ENCODE measurements around the gene PHRF1.
"Not testable (repeated sequence)": the region's sequence is repeated elsewhere in the genome, so short reads cannot be mapped to it uniquely, and the experiment has no call there.

Gene PHRF1

GRCh38 chr11:636511-637332 lies 60.5 kb downstream of the PHRF1 start, which contains the start of gene DRD4:
Gene DRD4, plus strand, starts transcription at chr11:637269. Its CDS starts 36 bp downstream, at chr11:637305.
- peak in 1 of 5 experiments; percentile 5 for DNase-seq

- DNase-seq = no peak
Measured at GRCh38 chr11:637333-637592, 61.0 kb downstream of the PHRF1 start.

GRCh38 chr11:637593-638521 lies 61.6 kb downstream of the PHRF1 start:
- DNase-seq = no peak

DNA sequence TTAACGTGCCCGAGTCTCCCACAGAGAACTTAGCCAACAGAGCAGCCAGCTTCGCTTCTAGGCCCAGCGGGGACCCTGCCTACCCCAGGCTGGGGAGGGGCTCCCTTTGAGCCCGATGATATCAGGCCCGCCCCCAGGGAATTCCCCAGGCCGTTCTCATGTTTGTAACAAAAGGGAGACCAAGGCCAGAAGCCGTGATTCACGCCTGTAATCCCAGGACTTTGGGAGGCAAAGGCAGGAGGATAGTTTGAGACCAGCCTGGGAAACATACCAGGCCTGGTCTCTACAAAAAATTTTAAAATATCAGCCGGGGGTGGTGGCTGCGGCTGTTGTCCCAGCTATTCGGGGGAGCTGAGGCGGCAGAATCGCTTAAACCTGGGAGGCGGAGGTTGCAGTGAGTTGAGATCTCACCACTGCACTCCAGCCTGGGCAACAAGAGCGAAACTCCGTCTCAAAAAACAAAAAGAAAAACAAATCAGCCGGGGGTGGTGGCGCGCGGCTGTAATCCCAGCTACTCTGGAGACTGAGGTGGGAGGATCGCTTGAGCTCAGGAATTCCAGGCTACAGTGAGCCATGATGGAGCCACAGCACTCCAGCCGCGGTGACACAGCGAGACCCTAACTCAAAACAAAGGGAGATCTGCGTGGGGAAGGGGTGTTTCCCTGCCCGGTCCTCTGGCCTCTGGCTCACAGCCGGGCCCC lies 62.5 kb downstream of the PHRF1 start:
- DNase-seq = no peak

- no peak for DNase-seq
Measured at GRCh38 chr11:639332-639955, 63.2 kb downstream of the PHRF1 start.

DNA sequence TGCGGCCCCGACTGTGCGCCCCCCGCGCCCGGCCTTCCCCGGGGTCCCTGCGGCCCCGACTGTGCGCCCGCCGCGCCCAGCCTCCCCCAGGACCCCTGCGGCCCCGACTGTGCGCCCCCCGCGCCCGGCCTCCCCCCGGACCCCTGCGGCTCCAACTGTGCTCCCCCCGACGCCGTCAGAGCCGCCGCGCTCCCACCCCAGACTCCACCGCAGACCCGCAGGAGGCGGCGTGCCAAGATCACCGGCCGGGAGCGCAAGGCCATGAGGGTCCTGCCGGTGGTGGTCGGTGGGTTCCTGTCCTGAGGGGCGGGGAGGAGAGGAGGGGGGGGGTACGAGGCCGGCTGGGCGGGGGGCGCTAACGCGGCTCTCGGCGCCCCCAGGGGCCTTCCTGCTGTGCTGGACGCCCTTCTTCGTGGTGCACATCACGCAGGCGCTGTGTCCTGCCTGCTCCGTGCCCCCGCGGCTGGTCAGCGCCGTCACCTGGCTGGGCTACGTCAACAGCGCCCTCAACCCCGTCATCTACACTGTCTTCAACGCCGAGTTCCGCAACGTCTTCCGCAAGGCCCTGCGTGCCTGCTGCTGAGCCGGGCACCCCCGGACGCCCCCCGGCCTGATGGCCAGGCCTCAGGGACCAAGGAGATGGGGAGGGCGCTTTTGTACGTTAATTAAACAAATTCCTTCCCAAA lies 63.9 kb downstream of the PHRF1 start:
- DNase-seq = no peak

DNA sequence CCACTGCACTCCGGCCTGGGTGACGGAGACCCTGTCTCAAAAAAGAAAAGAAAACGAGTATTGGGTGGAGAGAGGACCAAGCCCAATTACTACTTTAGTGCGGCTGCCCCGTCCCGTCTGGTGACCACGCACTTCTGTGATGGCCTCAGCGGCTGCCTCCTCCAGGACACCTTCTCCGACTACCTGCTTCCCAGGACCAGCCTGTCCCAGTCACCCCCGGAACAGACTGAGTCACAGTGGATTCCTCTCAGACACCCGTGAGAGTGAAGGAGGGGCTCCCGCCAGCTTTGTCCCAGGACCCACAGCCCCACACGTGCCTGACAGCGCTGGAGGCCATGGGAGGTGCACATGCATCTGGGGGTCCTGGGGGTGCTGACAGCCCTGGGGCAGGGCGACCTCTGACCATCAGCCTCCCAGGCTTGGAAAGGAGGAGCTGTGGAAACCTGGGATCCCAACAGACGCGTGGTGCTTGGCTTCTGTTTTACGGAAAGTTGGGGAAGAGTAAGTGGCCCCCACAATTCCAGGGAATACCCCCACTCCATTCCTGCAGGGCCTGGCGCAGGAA lies 65.6 kb downstream of the PHRF1 start:
- DNase-seq = no peak

- DNase-seq = no peak
Measured at GRCh38 chr11:643366-643765, 67.1 kb downstream of the PHRF1 start.

- no peak for DNase-seq
Measured at GRCh38 chr11:643849-644738, 67.8 kb downstream of the PHRF1 start.

DNA sequence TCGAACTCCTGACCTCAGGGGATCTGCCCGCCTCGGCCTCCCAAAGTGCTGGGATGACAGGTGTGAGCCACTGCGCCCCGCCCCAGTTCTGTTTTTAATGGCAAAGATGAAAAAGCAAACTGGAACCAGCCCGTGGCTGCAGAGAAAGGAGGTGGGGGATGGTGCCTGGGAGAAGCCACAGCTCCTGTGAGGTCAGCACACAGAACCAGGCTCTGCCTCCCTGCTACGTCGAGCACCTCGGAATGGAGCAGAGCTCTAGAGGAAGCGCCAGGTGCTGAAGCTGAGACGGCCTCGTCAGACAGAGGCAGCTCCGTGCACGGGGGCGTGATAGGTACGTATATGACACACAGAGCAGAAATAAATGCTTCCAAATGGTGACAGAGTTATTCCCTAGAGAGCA lies 69.3 kb downstream of the PHRF1 start:
- no peak for DNase-seq

- no peak for DNase-seq
Measured at GRCh38 chr11:646214-646613, 69.9 kb downstream of the PHRF1 start.

DNA sequence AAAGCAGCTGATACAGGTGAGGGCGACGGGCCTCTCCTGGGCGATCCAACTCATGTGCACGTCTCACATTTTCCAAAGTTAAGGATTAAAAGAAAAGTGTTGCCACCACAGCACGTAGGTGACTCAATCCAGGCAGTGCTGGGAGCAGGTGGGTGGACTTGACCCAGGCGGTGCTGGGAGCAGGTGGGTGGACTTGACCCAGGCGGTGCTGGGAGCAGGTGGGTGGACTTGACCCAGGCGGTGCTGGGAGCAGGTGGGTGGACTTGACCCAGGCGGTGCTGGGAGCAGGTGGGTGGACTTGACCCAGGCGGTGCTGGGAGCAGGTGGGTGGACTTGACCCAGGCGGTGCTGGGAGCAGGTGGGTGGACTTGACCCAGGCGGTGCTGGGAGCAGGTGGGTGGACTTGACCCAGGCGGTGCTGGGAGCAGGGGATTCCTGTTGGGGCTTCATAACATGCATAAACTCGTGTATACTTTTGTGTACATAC lies 71.4 kb downstream of the PHRF1 start:
- DNase-seq = not testable (repeated sequence)

GRCh38 chr11:650482-650881 lies 74.2 kb downstream of the PHRF1 start:
- DNase-seq = no peak

DNA sequence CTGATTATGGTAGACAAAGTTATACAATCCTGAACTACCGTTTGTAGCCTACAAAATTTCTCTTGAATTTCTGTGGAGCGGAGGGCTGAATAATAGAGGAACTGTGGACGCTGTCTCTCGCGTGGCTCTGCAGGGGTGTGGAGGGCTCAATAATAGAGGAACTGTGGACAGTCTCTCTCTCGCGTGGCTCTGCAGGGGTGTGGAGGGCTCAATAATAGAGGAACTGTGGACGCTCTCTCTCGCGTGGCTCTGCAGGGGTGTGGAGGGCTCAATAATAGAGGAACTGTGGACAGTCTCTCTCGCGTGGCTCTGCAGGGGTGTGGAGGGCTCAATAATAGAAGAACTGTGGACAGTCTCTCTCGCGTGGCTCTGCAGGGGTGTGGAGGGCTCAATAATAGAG lies 76.9 kb downstream of the PHRF1 start:
- not testable (repeated sequence) for DNase-seq

- DNase-seq = no peak
Measured at GRCh38 chr11:653837-654236, 77.6 kb downstream of the PHRF1 start.

DNA sequence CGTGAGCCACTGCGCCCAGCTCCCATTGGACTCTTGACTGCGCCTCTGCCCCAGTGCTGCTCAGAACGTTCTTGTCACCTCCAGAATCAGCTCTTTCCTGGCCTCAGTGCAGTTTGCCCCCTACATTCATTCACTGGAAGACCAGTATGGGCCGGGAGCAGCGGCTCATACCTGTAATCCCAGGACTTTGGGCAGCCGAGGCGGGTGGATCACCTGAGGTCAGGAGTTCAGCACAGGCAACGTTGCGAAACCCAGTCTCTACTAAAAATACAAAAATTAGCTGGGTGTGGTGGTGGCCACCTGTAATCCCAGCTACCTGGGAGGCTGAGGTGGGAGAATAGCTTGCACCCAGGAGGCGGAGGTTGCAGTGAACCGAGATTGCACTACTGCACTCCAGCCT lies 78.2 kb downstream of the PHRF1 start:
- not testable (repeated sequence) for DNase-seq

DNA sequence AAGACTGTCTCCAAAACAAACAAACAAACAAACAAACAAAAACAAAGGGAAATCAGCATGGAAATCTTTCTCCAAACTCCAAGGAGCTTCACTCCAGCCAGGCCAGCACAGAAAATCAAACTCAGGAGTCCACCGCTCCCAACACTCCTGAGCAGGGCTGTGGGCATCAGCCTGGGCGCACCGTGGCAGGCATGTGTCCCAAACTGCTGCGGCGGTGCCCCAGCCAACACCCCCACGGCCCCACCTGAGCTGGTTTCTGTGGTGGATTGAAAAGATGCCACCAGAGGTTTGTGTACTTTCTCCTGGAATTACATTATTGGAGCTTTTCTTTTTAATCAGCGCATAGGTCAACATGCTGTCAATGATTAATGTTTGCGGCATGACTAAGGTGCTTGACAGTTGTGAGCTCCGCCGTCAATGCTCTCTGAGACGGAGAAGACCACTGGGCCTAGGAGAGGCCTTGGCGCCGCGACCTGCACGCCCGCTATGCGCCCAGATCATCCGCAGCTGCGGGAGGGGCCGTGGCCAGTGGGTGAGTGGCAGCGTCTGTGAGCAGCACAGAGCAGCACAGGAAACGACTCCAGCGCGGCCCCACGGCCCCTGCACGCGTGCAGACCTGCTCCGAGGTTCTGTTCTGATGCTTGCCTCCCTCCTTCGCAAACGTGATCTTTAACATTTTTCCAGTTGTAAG lies 78.9 kb downstream of the PHRF1 start:
- no peak for DNase-seq

GRCh38 chr11:656426-656825 lies 80.2 kb downstream of the PHRF1 start:
- no peak for DNase-seq

DNA sequence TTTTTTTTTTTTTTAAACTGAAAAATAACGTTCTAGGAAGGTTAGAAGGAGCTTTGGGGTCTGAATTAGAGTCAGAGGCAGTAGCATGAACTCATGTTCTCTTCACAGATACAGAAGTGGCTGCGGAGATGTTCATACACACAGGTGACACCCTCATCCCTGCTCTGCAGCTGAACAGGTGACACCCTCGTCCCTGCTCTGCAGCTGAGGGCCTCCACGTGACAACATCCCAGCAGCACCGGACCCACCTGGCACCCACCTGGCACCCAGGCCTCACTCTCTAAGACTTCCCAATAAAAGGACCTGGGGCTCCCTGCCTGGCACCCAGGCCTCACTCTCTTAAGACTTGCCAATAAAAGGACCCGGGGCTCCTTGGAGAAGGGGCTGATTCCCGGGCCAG lies 80.6 kb downstream of the PHRF1 start:
- DNase-seq = no peak

DNA sequence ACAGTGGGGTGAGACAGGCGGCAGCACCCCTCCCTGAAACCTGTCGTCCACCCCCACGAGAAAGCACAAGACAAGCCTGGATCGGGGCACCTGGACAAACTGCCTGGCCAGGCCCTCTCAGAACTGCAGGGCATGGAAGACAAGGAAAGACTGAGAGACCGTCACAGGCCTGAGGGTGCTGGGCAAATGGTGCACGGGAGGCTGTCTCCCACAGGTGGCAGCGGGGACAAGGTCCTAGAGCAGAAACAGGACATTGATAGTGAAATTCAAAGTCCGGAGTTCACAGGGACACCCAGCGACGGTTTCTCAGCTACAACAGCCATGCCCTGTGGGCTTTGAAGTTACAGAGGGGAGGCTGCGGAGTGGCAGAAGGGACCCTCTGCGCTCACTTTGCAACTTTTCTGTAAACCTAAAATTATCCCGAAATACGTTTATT lies 81.4 kb downstream of the PHRF1 start:
- DNase-seq = no peak
